ENCODE measurements around the gene TTC22.

GRCh38 chr1:54751426-54751825, 49.7 kb downstream of the TTC22 start:
- no peak for TF ChIP-seq POLR2A (IDR thresholded peaks at IDR 0.05)
- TF ChIP-seq, protein P1, sequence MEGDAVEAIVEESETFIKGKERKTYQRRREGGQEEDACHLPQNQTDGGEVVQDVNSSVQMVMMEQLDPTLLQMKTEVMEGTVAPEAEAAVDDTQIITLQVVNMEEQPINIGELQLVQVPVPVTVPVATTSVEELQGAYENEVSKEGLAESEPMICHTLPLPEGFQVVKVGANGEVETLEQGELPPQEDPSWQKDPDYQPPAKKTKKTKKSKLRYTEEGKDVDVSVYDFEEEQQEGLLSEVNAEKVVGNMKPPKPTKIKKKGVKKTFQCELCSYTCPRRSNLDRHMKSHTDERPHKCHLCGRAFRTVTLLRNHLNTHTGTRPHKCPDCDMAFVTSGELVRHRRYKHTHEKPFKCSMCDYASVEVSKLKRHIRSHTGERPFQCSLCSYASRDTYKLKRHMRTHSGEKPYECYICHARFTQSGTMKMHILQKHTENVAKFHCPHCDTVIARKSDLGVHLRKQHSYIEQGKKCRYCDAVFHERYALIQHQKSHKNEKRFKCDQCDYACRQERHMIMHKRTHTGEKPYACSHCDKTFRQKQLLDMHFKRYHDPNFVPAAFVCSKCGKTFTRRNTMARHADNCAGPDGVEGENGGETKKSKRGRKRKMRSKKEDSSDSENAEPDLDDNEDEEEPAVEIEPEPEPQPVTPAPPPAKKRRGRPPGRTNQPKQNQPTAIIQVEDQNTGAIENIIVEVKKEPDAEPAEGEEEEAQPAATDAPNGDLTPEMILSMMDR (IDR thresholded peaks at IDR 0.05) = no peak

Measured in right lobe of liver (tissue), 4 donors.